ENCODE results near the gene NAIP. TPM values are rescaled to one million over a fixed set of nuclear protein-coding genes. Genes with fewer than 3 reads are reported as not detected.
"Not testable (repeated sequence)": the region's sequence is repeated elsewhere in the genome, so short reads cannot be mapped to it uniquely, and the experiment has no call there.

The NAIP gene
- total RNA-seq, 1 donor: 4.3 TPM

GRCh38 chr5:71011194-71011792, 13.8 kb downstream of the NAIP start:
- DNase-seq (ENCODE audit: low read depth): no peak
- no peak for TF ChIP-seq CTCF (IDR thresholded peaks at IDR 0.05; ENCODE audit: insufficient read depth, low read length)
- H3K4me3 ChIP-seq (ENCODE audit: low read depth, low read length): no peak overlapping the region

DNA sequence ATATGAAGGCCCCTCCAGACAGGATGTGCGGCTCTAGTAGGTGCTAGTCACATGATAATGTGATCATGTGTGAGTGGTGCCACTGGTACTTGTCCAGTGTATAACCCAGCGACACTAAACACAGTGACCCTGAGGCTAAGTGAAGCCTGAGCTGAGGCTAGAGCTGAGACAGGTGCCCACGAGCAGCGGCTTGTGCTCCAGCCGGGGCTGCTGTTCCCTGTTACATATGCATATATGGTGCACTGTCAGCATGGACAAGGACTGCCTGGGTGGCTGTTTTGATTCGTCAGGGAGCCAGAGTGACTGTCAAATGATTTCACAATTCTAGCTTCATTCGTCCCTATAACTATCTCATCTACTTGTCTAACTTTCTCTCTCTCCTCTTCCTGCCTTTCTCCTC, 18.2 kb downstream of the NAIP start:
- DNase-seq (ENCODE audit: low read depth); H3K4me3 ChIP-seq (ENCODE audit: low read depth, low read length): not testable (repeated sequence)

GRCh38 chr5:70984882-70985281, 40.3 kb downstream of the NAIP start:
- DNase-seq (ENCODE audit: low read depth): not testable (repeated sequence)

GRCh38 chr5:70967220-70967619, 57.9 kb downstream of the NAIP start:
- DNase-seq (ENCODE audit: low read depth); H3K4me3 ChIP-seq (ENCODE audit: low read depth, low read length): not testable (repeated sequence)

More at GRCh38 chr5:70984882-70985281, 40.3 kb downstream of the NAIP start:
- not testable (repeated sequence) for H3K4me3 ChIP-seq (ENCODE audit: low read depth, low read length)

DNA sequence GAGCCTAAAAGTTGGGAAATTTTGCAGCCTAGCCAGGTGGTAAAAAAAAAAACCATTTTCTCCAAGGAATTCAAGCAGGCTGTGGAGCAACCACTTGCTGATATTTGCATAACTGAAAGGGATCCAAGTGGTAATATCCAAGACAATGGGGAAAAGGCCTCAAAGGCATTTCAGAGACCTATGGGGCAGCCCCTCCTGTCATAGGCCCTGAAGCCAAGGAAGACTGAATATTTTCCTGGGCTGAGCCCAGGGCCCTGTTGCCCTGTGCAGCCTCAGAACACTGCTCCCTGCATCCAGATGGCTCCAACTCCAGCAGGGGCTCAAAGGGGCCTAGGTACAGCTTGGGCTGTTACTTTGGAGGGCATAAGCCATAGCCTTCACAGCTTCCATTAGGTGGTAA, 60.6 kb downstream of the NAIP start:
- not testable (repeated sequence) for H3K4me3 ChIP-seq (ENCODE audit: low read depth, low read length); DNase-seq (ENCODE audit: low read depth)

DNA sequence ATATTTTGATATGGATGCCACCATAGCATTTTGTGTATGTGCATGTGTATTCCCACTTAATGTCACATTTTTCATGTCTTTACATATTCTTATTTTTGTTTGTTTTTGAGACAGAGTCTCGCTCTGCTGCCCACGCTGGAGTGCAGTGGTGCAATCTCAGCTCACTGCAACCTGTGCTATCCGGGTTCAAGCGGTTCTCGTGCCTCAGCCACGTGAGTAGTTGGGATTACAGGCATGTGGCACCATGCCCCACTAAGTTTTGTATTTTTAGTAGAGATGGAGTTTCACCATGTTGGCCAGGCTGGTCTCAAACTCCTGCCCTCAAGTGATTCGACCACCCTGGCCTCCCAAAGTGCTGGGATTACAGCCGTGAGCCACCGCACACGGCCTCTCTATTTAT, 72.1 kb downstream of the NAIP start:
- not testable (repeated sequence) for H3K4me3 ChIP-seq (ENCODE audit: low read depth, low read length); DNase-seq (ENCODE audit: low read depth)

- not testable (repeated sequence) for DNase-seq (ENCODE audit: low read depth); H3K4me3 ChIP-seq (ENCODE audit: low read depth, low read length)
These were observed 92.6 kb downstream of the NAIP start for GRCh38 chr5:70932560-70932959.

- H3K4me3 ChIP-seq (ENCODE audit: low read depth, low read length); DNase-seq (ENCODE audit: low read depth): not testable (repeated sequence)
These were observed 93.3 kb downstream of the NAIP start for GRCh38 chr5:70931709-70932368.

- DNase-seq (ENCODE audit: low read depth); H3K4me3 ChIP-seq (ENCODE audit: low read depth, low read length): not testable (repeated sequence)
These were observed 100.0 kb downstream of the NAIP start for GRCh38 chr5:70925211-70925562.

Other genes starting within 250 kb of the NAIP start
- gene SERF1A, start 124.7 kb downstream of the NAIP start, total RNA-seq (ENCODE audit: low replicate concordance): 5.2 and 13.7 TPM in 2 replicates
- gene SMN1, start 100.3 kb downstream of the NAIP start, total RNA-seq (ENCODE audit: low replicate concordance): 21.3 and 39.4 TPM in 2 replicates
- gene GTF2H2, start 42.3 kb upstream of the NAIP start, total RNA-seq (ENCODE audit: low replicate concordance): 33.2 and 43.5 TPM in 2 replicates